OCI-LY7 (cell line): Measurements from ENCODE around the gene GLB1L2. TPM values are rescaled to one million over a fixed set of nuclear protein-coding genes. Genes with fewer than 3 reads are reported as not detected.

Experiments
- BruUV-seq: library from RNA; stranded (reverse); fragments of 400-500 nt; replicated peaks from 2 replicates; lab custom pipeline; 2021; lab: Mats Ljungman, UMichigan
- CTCF ChIA-PET: fragments of 300-600 bp; sonication (Branson Sonifier 250); formaldehyde crosslinking; loops from one replicate; lab custom pipeline; 2022; ENCODE audit warnings: antibody characterized with exemption; ENCODE audit not compliant: unreplicated experiment; lab: Charles Lee
- POLR2A ChIA-PET: fragments of 300-600 bp; sonication (Branson Sonifier 250); formaldehyde crosslinking; loops from one replicate; lab custom pipeline; 2022; ENCODE audit warnings: antibody characterized with exemption; lab: Charles Lee
- DNase-seq: peaks from one replicate; pipeline ENCODE4 v3.0.0-alpha.2; 2015; ENCODE audit warnings: low spot score
- H2AFZ ChIP-seq: fragments of 200-600 bp; sonication (generic), shearing (Covaris generic); 2 replicates; pipeline ENCODE4 v1.6.1; 2014; ENCODE audit warnings: mild to moderate bottlenecking, antibody characterized with exemption, low read length, moderate library complexity
- H3K27ac ChIP-seq: fragments of 200-600 bp; sonication (generic); 2 replicates; pipeline ENCODE4 v1.5.1; 2014; ENCODE audit warnings: mixed run types, low read depth, mild to moderate bottlenecking, moderate library complexity, low read length, inconsistent platforms; ENCODE audit not compliant: poor library complexity, severe bottlenecking
- H3K36me3 ChIP-seq: fragments of 200-600 bp; sonication (generic); 2 replicates; pipeline ENCODE4 v1.6.1; 2014; ENCODE audit warnings: mild to moderate bottlenecking, antibody characterized with exemption, low read length, moderate library complexity, mixed read lengths; ENCODE audit not compliant: insufficient read depth
- H3K4me1 ChIP-seq: fragments of 200-600 bp; sonication (generic); 2 replicates; pipeline ENCODE4 v1.5.1; 2014; ENCODE audit warnings: mild to moderate bottlenecking, low read length; ENCODE audit not compliant: insufficient read depth, poor library complexity, severe bottlenecking
- H3K4me2 ChIP-seq: fragments of 200-600 bp; sonication (generic); 2 replicates; pipeline ENCODE4 v1.6.1; 2014; ENCODE audit warnings: mild to moderate bottlenecking, low read length
- H3K4me3 ChIP-seq: fragments of 200-600 bp; sonication (generic); 2 replicates; pipeline ENCODE4 v1.5.1; 2014; ENCODE audit warnings: mild to moderate bottlenecking, low read depth, low read length; ENCODE audit not compliant: poor library complexity, severe bottlenecking
- H3K79me2 ChIP-seq: fragments of 200-600 bp; sonication (generic); 2 replicates; pipeline ENCODE4 v1.6.1; 2016; ENCODE audit warnings: low read depth, mild to moderate bottlenecking, low read length, moderate library complexity, mixed read lengths; ENCODE audit not compliant: insufficient read depth
- H3K9me2 ChIP-seq: fragments of 200-600 bp; sonication (generic); 2 replicates; pipeline ENCODE4 v1.6.1; 2016; ENCODE audit warnings: mild to moderate bottlenecking, low read length, mixed read lengths; ENCODE audit not compliant: insufficient read depth
- H3K9me3 ChIP-seq: fragments of 200-600 bp; sonication (generic); 2 replicates; pipeline ENCODE4 v1.6.1; 2014; ENCODE audit warnings: mild to moderate bottlenecking, mixed run types, low read length, mixed read lengths
- H4K20me1 ChIP-seq: fragments of 200-600 bp; sonication (generic); 2 replicates; pipeline ENCODE4 v1.6.1; 2014; ENCODE audit warnings: mild to moderate bottlenecking, antibody characterized with exemption, low read length, moderate library complexity, mixed read lengths; ENCODE audit not compliant: insufficient read depth
- EZH2phosphoT487 ChIP-seq: fragments of 200-600 bp; sonication (generic); IDR thresholded peaks from 2 replicates; pipeline ENCODE4 v1.6.1; 2018; ENCODE audit warnings: low read depth, borderline replicate concordance, mild to moderate bottlenecking, mixed run types, antibody characterized with exemption, low read length, moderate library complexity, mixed read lengths
- intact Hi-C: fragments of 100-400 bp; cut with micrococcal nuclease; formaldehyde crosslinking; loops from one replicate; pipeline ENCODE4 v1.10.0; 2022; ENCODE audit not compliant: unreplicated experiment
- total RNA-seq, 2 experiments: library from RNA; depleted of rRNA in 1 of 2; stranded (reverse); fragments of >200 nt in 1 of 2; shearing (Covaris generic) in 1 of 2; gene quantifications; 2 replicates each; pipeline ENCODE4 v1.2.3, GENCODE V29; 2014 to 2022
- TF ChIP-seq, protein P1 (sequence below): fragments of 200-600 bp; sonication (generic); conservative IDR thresholded peaks from 2 replicates; pipeline ENCODE4 v1.5.1; 2014; ENCODE audit warnings: mild to moderate bottlenecking, antibody characterized with exemption, low read length, moderate library complexity, mixed read lengths

GLB1L2 gene
- total RNA-seq, 2 experiments from 2014 or later = not detected

DNA sequence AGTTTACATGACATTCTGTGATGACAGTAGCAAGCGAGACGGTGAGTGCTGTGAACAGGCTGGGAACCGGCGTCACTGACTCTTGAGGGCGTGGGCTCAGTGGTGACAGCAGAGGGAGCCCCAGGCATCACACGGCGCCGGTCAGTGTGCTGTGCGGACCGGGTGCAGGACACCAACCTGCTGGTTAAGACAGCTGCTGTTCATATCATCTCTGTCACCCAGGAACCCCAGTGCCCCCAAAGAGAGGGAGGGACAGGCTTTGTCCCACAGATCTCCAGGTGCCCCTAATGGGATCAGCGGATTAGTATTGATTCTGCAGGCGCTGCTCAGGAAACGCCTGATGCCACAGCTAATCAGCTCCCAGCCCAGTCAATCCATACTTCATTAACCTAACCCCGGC lies 61.9 kb downstream of the GLB1L2 start:
- POLR2A ChIA-PET = no interaction called here
- Histone ChIP-seq H3K4me3 (no peak overlapping the region), H3K4me1 (no peaks in the 10 kb centered on the region), H3K9me2 (no peaks in the 10 kb centered on the region), H3K27ac (no peak overlapping the region), H3K36me3 (no peaks in the 10 kb centered on the region), H3K79me2 (no peaks in the 10 kb centered on the region), H4K20me1 (no peaks in the 10 kb centered on the region), H2AFZ (no peak overlapping the region), H3K4me2 (no peak overlapping the region), H3K9me3 (no peaks in the 10 kb centered on the region)
- TF ChIP-seq, protein P1, sequence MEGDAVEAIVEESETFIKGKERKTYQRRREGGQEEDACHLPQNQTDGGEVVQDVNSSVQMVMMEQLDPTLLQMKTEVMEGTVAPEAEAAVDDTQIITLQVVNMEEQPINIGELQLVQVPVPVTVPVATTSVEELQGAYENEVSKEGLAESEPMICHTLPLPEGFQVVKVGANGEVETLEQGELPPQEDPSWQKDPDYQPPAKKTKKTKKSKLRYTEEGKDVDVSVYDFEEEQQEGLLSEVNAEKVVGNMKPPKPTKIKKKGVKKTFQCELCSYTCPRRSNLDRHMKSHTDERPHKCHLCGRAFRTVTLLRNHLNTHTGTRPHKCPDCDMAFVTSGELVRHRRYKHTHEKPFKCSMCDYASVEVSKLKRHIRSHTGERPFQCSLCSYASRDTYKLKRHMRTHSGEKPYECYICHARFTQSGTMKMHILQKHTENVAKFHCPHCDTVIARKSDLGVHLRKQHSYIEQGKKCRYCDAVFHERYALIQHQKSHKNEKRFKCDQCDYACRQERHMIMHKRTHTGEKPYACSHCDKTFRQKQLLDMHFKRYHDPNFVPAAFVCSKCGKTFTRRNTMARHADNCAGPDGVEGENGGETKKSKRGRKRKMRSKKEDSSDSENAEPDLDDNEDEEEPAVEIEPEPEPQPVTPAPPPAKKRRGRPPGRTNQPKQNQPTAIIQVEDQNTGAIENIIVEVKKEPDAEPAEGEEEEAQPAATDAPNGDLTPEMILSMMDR = 0 out of 2 replicates have a peak, but pooled peaks have one; percentile 13
- TF ChIP-seq EZH2phosphoT487 = no peak
- BruUV-seq = no TSS peak
- intact Hi-C loops = no loop called here
- no peak for DNase-seq
- CTCF ChIA-PET = no interaction called here

DNA sequence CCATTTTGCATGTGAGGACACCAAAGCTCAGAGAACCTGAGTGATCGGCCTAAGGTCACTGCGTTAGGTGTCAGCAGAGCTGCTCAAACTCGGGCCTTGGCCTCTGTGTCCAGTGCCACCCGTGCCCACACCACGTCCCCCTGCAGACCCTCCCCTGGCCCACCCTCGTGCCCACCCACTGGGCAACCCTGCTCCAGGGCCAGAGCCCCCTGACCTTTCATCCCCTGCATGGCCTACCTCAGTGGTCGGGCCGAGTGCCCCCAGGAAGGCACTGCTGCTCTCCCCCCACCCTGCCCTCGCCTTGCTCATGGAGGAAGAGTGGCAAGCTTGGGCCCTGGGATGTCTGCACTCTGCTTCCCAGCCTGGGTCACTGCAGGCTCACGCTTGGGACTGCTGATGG lies 62.5 kb downstream of the GLB1L2 start:
- Histone ChIP-seq H3K36me3 (no peaks in the 10 kb centered on the region), H3K9me3 (no peaks in the 10 kb centered on the region), H3K4me1 (no peaks in the 10 kb centered on the region), H3K4me3 (no peak overlapping the region), H3K27ac (no peak overlapping the region), H2AFZ (no peak overlapping the region), H3K79me2 (no peaks in the 10 kb centered on the region), H3K4me2 (no peak overlapping the region), H4K20me1 (no peaks in the 10 kb centered on the region), H3K9me2 (no peaks in the 10 kb centered on the region)
- DNase-seq = no peak
- TF ChIP-seq, protein P1 = no peak
- no peak for TF ChIP-seq EZH2phosphoT487
- POLR2A ChIA-PET = no interaction called here
- intact Hi-C loops = no loop called here
- BruUV-seq = no TSS peak
- CTCF ChIA-PET = no interaction called here

DNA sequence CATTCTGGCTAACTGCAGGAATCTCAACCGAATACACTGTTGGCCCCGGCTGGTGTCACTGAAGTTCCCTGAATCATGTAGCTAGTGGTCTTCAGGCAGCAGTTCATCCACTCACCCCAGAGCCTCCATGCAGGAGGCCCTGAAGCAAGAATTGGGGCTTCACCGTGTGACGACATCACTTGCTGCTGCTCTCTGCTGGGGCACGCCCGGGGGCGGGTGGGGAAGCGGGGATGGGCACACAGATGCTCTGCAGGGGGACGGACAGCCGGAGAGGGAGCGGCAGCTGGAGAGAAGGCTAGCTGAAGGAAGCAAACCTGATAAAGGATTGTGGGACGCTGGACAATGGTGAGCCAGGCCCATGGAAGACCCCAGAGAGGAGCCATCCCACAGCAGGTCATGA lies 63.2 kb downstream of the GLB1L2 start:
- H3K9me2 ChIP-seq = no peaks in the 10 kb centered on the region
- BruUV-seq = no TSS peak

More for the DNA sequence above, 63.2 kb downstream of the GLB1L2 start:
- intact Hi-C loops = no loop called here
- H3K36me3 ChIP-seq = no peaks in the 10 kb centered on the region
- H3K4me1 ChIP-seq = no peaks in the 10 kb centered on the region
- TF ChIP-seq EZH2phosphoT487 = no peak
- TF ChIP-seq, protein P1 = no peak
- no peaks in the 10 kb centered on the region for H4K20me1 ChIP-seq
- DNase-seq = no peak
- POLR2A ChIA-PET = no interaction called here
- CTCF ChIA-PET = no interaction called here
- no peaks in the 10 kb centered on the region for H3K9me3 ChIP-seq
- no peak overlapping the region for H3K27ac ChIP-seq
- no peak overlapping the region for H3K4me2 ChIP-seq
- H2AFZ ChIP-seq = no peak overlapping the region
- no peaks in the 10 kb centered on the region for H3K79me2 ChIP-seq
- no peak overlapping the region for H3K4me3 ChIP-seq
